Islet of Langerhans (tissue), 1 donor: ENCODE results near the gene UBE3D.

Experiments
- FAIRE-seq: peaks from one replicate; lab custom pipeline; 2011; peaks lifted over from hg19 to GRCh38; lab: Jason Lieb, UNC

The UBE3D gene

GRCh38 chr6:83065511-83066192 lies at the start of gene UBE3D:
Gene UBE3D, minus strand, starts transcription at chr6:83065841. Its CDS starts 123 bp downstream, at chr6:83065718.
- FAIRE-seq = no peak

GRCh38 chr6:83114164-83114563 lies 48.5 kb upstream of the UBE3D start:
- no peak for FAIRE-seq

GRCh38 chr6:83113258-83113657 lies 47.6 kb upstream of the UBE3D start:
- no peak for FAIRE-seq

GRCh38 chr6:83108378-83108777 lies 42.7 kb upstream of the UBE3D start:
- FAIRE-seq = no peak

GRCh38 chr6:83098589-83098988 lies 32.9 kb upstream of the UBE3D start:
- no peak for FAIRE-seq

GRCh38 chr6:83097675-83098074 lies 32.0 kb upstream of the UBE3D start:
- FAIRE-seq = no peak

GRCh38 chr6:83097204-83097603 lies 31.6 kb upstream of the UBE3D start:
- no peak for FAIRE-seq

- peak; percentile 38 for FAIRE-seq
Measured at GRCh38 chr6:83096791-83097190, 31.1 kb upstream of the UBE3D start.

- no peak for FAIRE-seq
Measured at GRCh38 chr6:83092756-83093399, 27.2 kb upstream of the UBE3D start.

- no peak for FAIRE-seq
Measured at GRCh38 chr6:83086751-83087150, 21.1 kb upstream of the UBE3D start.

- FAIRE-seq = no peak
Measured at GRCh38 chr6:83083476-83083875, 17.8 kb upstream of the UBE3D start.

- FAIRE-seq = no peak
Measured at GRCh38 chr6:83073615-83074014, 8.0 kb upstream of the UBE3D start.

GRCh38 chr6:83072726-83073125 lies 7.1 kb upstream of the UBE3D start:
- FAIRE-seq = no peak

GRCh38 chr6:83071707-83072106 lies 6.1 kb upstream of the UBE3D start:
- FAIRE-seq = peak; percentile 88

- no peak for FAIRE-seq
Measured at GRCh38 chr6:83071023-83071422, 5.4 kb upstream of the UBE3D start.

- FAIRE-seq = no peak
Measured at GRCh38 chr6:83069633-83070032, 4.0 kb upstream of the UBE3D start.

- FAIRE-seq = no peak
Measured at GRCh38 chr6:83068616-83069015, 3.0 kb upstream of the UBE3D start.

GRCh38 chr6:83067448-83068439 lies 2.1 kb upstream of the UBE3D start, which contains the start of gene DOP1A:
Gene DOP1A, plus strand, starts transcription at chr6:83067671. Its CDS starts 29,307 bp downstream, at chr6:83096978.
- FAIRE-seq = peak; percentile 79

GRCh38 chr6:83062225-83062624 lies 3.4 kb downstream of the UBE3D start:
- FAIRE-seq = no peak

- no peak for FAIRE-seq
Measured at GRCh38 chr6:83061190-83061589, 4.5 kb downstream of the UBE3D start.

- peak; percentile 98 for FAIRE-seq
Measured at GRCh38 chr6:83057705-83058321, 7.8 kb downstream of the UBE3D start.

GRCh38 chr6:83055366-83055964 lies 10.2 kb downstream of the UBE3D start:
- peak; percentile 98 for FAIRE-seq
